Right lobe of liver (tissue), 6 donors: ENCODE data around the gene TRPM5. TPM values are rescaled to one million over a fixed set of nuclear protein-coding genes. Genes with fewer than 3 reads are reported as not detected.

ENCODE experiments used
- ATAC-seq, 4 donors: fragments of 200-7000 bp; cut with Tn5 transposase; one replicate each; pipeline ENCODE4 v1.9.1; 2020; ENCODE audit warnings: mild to moderate bottlenecking in 4 of 4, moderate library complexity in 4 of 4
- DNase-seq, 3 donors: peaks; one replicate each; pipeline ENCODE4 v3.0.0-alpha.2; 2020
- H3K27ac ChIP-seq, 3 donors: fragments of 200-600 bp; one replicate each; pipeline ENCODE4 v1.8.0; 2022
- H3K27me3 ChIP-seq, 2 donors: fragments of 200-600 bp; one replicate each; pipeline ENCODE4 v1.8.0; 2022
- H3K36me3 ChIP-seq, 4 donors: fragments of 200-600 bp; sonication (generic) in 1 of 4; one replicate each; pipeline versions ENCODE4 v1.5.1 to v1.8.0; 2017 to 2022; ENCODE audit warnings: control low read depth in 1 of 4
- H3K4me1 ChIP-seq, 4 donors: fragments of 200-600 bp; sonication (generic) in 1 of 4; one replicate each; pipeline versions ENCODE4 v1.5.1 to v1.8.0; 2017 to 2022; ENCODE audit warnings: control low read depth in 1 of 4
- H3K4me3 ChIP-seq, 3 donors: fragments of 200-600 bp; one replicate each; pipeline ENCODE4 v1.8.0; 2022
- H3K9me3 ChIP-seq, 4 donors: fragments of 200-600 bp; sonication (generic) in 1 of 4; one replicate each; pipeline versions ENCODE4 v1.5.1 to v1.8.0; 2017 to 2022; ENCODE audit warnings: control low read depth in 1 of 4
- POLR2A ChIP-seq: fragments of 450-650 bp; IDR thresholded peaks from one replicate; pipeline ENCODE4 v1.6.1; 2017; ENCODE audit warnings: antibody characterized with exemption, mild to moderate bottlenecking
- WGBS: methylation state at CpG from one replicate; pipeline ENCODE4 v1.1.6; 2018; ENCODE audit warnings: low coverage, low lambda C conversion rate; ENCODE audit not compliant: insufficient coverage; ENCODE audit errors: missing lambda C conversion rate; 5-methylcytosine and 5-hydroxymethylcytosine counted together
- intact Hi-C, 2 donors: fragments of 100-400 bp; cut with DNase I; formaldehyde crosslinking; loops; one replicate each; pipeline versions ENCODE4 v1.11.2 to v1.14.1; 2022
- total RNA-seq, 6 experiments: library from RNA; depleted of rRNA in 2 of 6; stranded (reverse); fragments of >200 nt in 2 of 6; fragmentation: NEBNext Ultra II Directional in 3 of 6; extraction: Animal tissue kit (Norgen Biotek cat#: 25700) in 3 of 6; gene quantifications; one replicate each; pipeline versions ENCODE4 v1.1.0 to v1.2.4, GENCODE V29; 2016 to 2023
- TF ChIP-seq, protein P1 (sequence below), 4 donors: fragments of 200-600 bp in 3 of 4; fragments of 450-650 bp in 1 of 4; IDR thresholded peaks; one replicate each; pipeline versions ENCODE4 v1.5.1 to v1.8.0; 2016 to 2022; ENCODE audit warnings: antibody characterized with exemption in 4 of 4, mild to moderate bottlenecking in 2 of 4
- donor health status: DM: no; HTN: yes; CAD: no.
- donor health status: DM: no; HTN: no; CAD: no.
- donor health status: DM: no; HTN: no; CAD: no.
- donor health status: DM: no; HTN: yes; CAD: no.
- donor health status: DM: no; HTN: yes; CAD: no.

Gene TRPM5
- total RNA-seq, 6 experiments from 2014 or later = not detected

- H3K4me1 ChIP-seq = peaks cover 0 to 21% (median 7%) of the 10 kb centered on the region in 4 donors
- WGBS = 54% methylated on average over 6 of the region's 7 CpGs
- no peak for TF ChIP-seq POLR2A
- TF ChIP-seq, protein P1, sequence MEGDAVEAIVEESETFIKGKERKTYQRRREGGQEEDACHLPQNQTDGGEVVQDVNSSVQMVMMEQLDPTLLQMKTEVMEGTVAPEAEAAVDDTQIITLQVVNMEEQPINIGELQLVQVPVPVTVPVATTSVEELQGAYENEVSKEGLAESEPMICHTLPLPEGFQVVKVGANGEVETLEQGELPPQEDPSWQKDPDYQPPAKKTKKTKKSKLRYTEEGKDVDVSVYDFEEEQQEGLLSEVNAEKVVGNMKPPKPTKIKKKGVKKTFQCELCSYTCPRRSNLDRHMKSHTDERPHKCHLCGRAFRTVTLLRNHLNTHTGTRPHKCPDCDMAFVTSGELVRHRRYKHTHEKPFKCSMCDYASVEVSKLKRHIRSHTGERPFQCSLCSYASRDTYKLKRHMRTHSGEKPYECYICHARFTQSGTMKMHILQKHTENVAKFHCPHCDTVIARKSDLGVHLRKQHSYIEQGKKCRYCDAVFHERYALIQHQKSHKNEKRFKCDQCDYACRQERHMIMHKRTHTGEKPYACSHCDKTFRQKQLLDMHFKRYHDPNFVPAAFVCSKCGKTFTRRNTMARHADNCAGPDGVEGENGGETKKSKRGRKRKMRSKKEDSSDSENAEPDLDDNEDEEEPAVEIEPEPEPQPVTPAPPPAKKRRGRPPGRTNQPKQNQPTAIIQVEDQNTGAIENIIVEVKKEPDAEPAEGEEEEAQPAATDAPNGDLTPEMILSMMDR (IDR thresholded peaks at IDR 0.05) = no peak
- peaks cover 5 to 56% (median 16%) of the 10 kb centered on the region in 4 donors for H3K36me3 ChIP-seq
- peak overlapping the region; percentile 94 to 95 (median 94) for H3K27ac ChIP-seq
- intact Hi-C loops = loop anchor here in 1 of 2 donors (10.0 kb wide), 1 partner anchor 644 kb away; the partner anchor contains the start of gene IFITM10
- H3K4me3 ChIP-seq = peak overlapping the region; percentile 45 to 100 (median 72)
- DNase-seq (no peak), ATAC-seq (no peak)
- H3K9me3 ChIP-seq = no peaks in the 10 kb centered on the region
- no peaks in the 10 kb centered on the region for H3K27me3 ChIP-seq
Observed at GRCh38 chr11:2398664-2399355, 45.5 kb downstream of the TRPM5 start.

DNA sequence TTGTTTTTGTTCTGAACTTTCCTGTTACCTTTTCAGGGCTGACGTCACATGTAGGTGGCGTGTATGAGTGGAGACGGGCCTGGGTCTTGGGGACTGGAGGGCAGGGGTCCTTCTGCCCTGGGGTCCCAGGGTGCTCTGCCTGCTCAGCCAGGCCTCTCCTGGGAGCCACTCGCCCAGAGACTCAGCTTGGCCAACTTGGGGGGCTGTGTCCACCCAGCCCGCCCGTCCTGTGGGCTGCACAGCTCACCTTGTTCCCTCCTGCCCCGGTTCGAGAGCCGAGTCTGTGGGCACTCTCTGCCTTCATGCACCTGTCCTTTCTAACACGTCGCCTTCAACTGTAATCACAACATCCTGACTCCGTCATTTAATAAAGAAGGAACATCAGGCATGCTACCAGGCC is 47.3 kb downstream of the TRPM5 start:
- Histone ChIP-seq H3K4me3 (no peak overlapping the region), H3K27ac (peak overlapping the region in 1 of 3 donors; percentile 13), H3K9me3 (no peaks in the 10 kb centered on the region), H3K4me1 (peaks cover 0 to 21% (median 5%) of the 10 kb centered on the region in 4 donors), H3K27me3 (no peaks in the 10 kb centered on the region), H3K36me3 (peaks cover 5 to 60% (median 16%) of the 10 kb centered on the region in 4 donors)
- DNase-seq = no peak
- intact Hi-C loops = loop anchor here in 1 of 2 donors (10.0 kb wide), 1 partner anchor 642 kb away; the partner anchor contains the start of gene IFITM10
- no CpG with 5 or more reads among the region's 12 CpGs for WGBS
- ATAC-seq = no peak
- TF ChIP-seq, protein P1 (IDR thresholded peaks at IDR 0.05) = no peak
- TF ChIP-seq POLR2A = no peak

DNA sequence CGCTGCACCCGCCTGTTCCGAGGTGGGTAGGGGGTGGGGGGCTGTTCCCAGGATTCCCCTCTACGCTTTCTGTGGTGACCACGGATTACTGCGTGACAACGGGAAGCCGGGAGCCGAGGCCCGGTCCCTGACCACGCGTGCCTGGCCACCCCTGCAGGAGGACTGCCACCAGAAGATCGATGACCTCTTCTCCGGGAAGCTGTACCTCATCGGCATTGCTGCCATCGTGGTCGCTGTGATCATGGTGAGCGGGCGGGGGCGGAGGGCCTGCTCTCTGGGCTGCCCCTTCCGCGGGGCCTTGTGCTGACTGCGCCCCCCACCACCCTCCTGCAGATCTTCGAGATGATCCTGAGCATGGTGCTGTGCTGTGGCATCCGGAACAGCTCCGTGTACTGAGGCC is 47.8 kb downstream of the TRPM5 start:
- H3K4me1 ChIP-seq = peaks cover 0 to 16% (median 3%) of the 10 kb centered on the region in 4 donors
- intact Hi-C loops = loop anchor here in 1 of 2 donors (10.0 kb wide), 1 partner anchor 642 kb away; the partner anchor contains the start of gene IFITM10
- no peak overlapping the region for H3K27ac ChIP-seq
- no peaks in the 10 kb centered on the region for H3K27me3 ChIP-seq
- no peak overlapping the region for H3K4me3 ChIP-seq
- H3K36me3 ChIP-seq = peaks cover 5 to 65% (median 17%) of the 10 kb centered on the region in 4 donors
- ATAC-seq (no peak), DNase-seq (no peak)
- no CpG with 5 or more reads among the region's 26 CpGs for WGBS
- H3K9me3 ChIP-seq = no peaks in the 10 kb centered on the region
- TF ChIP-seq POLR2A = no peak
- TF ChIP-seq, protein P1 (IDR thresholded peaks at IDR 0.05) = no peak

DNA sequence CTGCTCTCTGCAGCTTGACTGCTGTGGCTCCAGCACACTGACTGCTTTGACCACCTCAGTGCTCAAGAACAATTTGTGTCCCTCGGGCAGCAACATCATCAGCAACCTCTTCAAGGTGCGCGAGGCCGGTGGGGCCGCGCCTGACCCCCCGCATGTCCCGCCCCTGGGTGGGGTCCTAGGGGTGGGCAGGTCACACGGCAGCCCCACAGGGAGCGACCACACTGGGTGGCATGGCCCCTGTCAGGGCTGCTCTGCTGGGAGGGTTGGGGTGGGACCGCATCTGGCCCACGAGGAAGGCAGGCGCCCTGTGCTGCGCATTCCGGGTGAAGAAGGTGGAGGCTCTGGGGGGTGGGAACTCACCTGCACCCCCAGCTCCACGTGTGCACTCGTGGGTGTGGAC is 48.5 kb downstream of the TRPM5 start:
- intact Hi-C loops = loop anchor here in 1 of 2 donors (10.0 kb wide), 1 partner anchor 641 kb away; the partner anchor contains the start of gene IFITM10
- peaks cover 5 to 69% (median 18%) of the 10 kb centered on the region in 4 donors for H3K36me3 ChIP-seq
- H3K27me3 ChIP-seq = no peaks in the 10 kb centered on the region
- 90% methylated on average over 2 of the region's 17 CpGs for WGBS
- DNase-seq (no peak), ATAC-seq (no peak)
- no peak overlapping the region for H3K4me3 ChIP-seq
- H3K9me3 ChIP-seq = no peaks in the 10 kb centered on the region
- H3K27ac ChIP-seq = no peak overlapping the region
- TF ChIP-seq, protein P1 (IDR thresholded peaks at IDR 0.05) = no peak
- TF ChIP-seq POLR2A = no peak
- H3K4me1 ChIP-seq = peaks cover 0 to 14% (median 2%) of the 10 kb centered on the region in 4 donors
